NCI-H446 treated with DMSO at 0.1 percent for 48 hours (cell line): Measurements from ENCODE around the gene METTL1.

Source experiments
- DNase-seq: peaks from one replicate; lab custom pipeline; 2025; lab: John Stamatoyannopoulos, UW

The METTL1 gene

DNA sequence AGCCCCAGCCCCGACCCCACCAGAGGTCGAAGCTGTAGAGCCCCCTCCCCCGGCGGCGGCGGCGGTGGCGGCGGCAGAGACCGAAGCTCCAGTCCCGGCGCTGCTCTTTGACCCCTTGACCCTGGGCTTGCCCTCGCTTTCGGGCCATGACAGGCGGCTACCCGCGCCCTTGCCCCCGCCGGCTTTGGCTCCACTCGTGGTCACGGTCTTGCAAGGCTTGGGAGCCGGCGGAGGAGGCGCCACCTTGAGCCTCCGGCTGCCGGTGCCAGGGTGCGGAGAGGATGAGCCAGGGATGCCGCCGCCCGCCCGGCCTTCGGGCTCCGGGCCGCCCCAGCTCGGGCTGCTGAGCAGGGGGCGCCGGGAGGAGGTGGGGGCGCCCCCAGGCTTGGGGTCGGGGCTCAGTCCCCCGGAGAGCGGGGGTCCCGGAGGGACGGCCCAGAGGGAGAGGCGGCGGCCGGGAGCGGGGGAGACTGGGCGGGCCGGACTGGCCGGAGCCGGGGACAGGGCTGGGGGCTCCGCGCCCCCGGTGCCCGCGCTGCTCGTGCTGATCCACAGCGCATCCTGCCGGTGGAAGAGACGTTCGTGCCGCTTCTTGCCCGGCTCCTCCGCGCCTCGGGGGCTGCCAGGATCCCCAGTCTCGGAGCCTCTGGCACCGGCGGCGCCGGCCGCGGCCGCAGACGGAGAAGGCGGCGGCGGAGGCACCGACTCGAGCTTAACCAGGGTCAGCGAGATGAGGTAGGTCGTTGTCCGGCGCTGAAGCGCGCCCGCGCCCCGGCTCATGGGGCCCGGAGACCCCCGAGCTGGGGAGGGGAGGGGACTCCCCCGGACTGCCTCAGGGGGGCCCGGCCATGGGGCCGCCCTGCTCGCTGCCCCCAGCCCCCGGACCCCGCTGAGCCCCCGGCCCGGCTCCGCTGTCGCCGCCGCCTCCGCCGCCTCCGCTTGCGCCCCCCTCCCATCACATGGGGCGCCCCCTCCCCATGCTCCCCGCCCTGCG lies 34.1 kb downstream of the METTL1 start:
- DNase-seq, result no peak

DNA sequence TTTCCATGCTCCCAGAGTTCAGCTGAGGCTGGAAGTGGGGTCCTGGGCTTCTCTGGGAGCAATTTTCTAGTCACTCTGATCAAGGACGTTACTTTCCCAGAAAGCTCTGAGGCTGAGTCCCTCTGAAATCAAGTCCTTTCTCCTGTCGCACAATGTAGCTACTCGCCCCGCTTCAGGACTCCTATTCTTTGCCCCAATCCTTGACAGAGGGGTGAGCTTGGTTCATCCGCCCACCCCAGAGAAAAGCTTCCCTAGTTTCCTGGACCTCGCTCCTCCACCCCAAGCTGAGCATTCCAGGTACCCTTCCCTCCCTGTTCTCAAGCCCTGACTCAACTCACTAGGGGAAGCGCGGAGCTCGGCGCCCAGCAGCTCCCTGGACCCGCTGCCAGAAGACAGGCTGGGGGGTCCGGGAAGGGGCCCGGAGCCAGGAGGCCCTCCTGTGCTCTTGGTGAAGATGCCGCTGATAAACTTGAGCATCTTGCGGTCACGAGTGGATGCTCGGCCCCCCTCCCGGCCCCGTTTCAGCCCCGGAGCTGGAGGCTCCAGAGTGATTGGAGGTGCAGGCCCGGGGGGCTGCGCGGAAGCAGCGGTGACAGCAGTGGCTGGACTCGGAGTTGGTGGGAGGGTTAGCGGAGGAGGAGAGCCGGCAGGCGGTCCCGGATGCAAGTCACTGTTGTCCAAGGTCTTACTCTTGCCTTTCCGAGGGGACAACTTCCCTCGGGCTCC lies 35.0 kb downstream of the METTL1 start:
- no peak for DNase-seq

GRCh38 chr12:57735952-57736740 lies 35.8 kb downstream of the METTL1 start:
- DNase-seq, result no peak

GRCh38 chr12:57735198-57735855 lies 36.6 kb downstream of the METTL1 start:
- no peak for DNase-seq

DNA sequence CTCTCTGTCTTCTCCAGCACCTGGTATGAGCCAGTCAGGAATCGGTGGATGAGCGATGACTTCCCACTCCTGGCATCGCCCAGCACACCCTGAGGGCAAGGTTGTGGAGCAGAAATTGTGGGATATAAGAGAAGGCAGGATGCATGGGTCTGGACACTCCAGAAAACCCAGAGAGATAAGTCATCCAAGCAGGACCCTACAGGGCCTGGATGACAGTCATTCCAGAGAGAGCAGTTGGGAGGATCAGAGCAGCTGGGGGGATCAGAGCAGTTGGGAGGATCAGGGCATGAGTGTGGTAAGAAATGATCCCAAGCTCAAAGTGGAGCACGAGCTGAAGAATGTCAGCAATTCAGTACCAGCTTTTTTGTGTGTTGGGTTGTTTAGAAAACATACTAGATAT lies 37.3 kb downstream of the METTL1 start:
- no peak for DNase-seq

GRCh38 chr12:57733928-57734327 lies 38.0 kb downstream of the METTL1 start:
- no peak for DNase-seq

DNA sequence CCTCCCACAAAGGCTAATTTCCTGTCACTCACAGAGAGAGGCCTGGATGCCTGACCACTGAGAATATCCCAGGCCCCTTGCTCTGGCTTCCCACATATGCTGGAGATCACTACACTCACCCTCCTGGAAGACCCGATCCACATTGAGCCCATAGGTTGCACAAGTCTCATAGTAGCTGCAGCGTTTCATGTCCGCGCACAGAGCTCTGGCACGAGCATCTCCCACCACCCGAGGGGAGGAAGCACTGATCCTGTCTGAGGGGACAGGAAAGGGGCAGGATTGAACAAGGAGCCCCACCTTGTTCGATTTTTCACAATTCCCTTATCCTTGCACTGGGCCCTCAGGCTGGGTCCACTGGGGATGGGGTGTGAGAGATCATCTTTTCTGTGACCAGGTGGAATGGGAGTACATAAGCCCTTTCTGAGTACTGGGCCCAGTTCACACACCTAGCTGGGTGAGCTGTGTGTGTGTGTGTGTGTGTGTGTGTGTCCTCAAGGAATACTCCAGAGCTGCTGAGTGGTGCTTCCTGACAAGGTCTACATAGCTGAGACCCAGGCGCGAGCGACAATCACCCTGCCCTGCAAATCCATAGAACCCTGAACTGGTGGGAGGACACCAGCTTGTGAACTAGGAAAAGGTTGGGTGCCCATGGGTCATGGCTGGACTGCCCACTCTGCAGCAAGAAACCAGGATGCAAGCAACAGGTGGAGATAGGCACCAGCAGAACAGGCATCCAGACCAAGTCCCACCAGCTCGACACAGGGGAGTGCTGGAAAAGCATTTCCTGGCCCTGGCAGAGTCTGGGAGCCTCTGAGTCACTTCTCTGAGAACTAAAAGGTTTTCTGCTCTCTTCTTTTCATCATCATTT lies 38.9 kb downstream of the METTL1 start:
- DNase-seq, result no peak

DNA sequence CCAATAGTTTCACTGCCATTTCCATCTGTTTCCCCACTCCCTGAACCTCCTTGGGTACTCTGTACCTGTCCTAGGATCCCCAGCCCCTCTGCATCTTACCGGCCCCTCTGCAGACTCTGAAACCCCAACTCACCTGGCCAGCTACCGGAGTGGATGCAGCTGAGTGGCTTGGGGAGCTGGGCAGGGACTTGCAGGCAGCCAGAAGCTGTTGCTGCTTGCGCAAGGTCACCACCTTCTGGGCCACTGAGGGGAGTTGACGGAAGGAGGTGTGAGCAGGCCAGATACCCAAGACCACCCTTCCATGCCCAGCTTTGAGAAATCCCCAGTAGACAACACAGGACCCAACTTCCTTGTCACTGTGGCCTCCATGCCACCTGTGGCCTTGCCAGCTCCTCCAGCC lies 39.6 kb downstream of the METTL1 start:
- DNase-seq, result no peak

GRCh38 chr12:57731411-57732080 lies 40.4 kb downstream of the METTL1 start:
- no peak for DNase-seq

DNA sequence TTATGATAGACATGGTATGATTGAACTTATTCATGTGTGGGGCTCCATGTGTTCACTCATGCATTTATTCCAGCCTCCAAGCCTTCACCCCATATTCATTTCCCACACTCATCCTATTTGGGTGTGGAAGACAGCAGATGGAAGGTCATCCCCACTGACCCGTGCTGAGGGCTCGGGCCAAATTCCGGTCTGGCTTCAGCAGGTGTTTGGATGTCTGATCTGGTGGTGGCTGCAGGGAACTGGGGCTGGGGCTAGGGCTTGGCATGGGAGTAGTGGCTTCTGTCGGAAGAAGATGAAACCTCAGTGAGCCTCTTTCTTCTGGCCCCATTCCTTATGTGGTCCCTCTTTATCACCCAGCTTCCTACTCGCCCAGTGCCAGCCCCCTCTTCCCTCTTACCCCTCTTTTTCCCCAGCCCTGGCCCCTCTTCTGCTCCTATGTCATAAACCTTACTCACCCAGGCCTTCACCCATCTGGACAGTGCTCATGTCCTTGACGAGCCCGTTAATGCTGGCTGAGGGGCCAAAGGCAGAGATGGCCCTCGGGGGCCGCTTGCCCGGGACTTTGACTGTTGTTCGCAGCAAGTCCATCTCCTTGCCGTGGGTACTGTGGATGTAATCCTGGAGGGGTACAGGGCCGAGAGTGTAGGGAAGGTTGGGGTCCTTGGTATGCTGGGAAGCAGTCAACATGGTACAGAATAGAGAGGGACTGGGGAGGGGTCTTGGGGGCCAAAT lies 41.4 kb downstream of the METTL1 start:
- no peak for DNase-seq

DNA sequence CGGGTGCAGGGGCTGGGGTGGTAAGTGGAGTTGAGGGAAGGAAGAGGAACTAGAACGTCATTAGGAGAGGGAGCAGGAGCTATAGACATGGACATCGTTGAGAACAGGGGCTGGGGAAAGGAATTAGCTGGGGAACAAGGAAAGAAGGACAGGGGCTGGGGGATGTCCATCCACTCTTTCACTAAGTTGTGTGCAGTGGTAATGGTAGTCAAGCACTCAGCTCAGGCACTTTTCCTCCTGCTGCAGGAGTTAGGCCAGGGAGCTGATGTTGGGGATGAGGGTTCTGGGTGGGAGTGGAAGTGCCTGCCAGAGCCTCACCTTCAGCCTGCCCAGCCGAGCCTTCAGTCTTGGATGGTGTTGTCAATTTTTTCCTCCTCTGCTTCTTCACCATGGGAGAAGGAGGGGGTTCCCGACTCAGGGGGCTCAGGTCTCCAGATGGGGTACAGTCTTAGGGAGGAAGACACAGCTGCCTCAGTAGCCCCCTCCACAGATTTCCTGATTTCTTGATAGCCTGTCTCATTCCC lies 42.5 kb downstream of the METTL1 start:
- DNase-seq, result no peak

- no peak for DNase-seq
Observed at GRCh38 chr12:57727758-57728395, 44.0 kb downstream of the METTL1 start.

- DNase-seq, result no peak
Observed at GRCh38 chr12:57726884-57727757, 44.8 kb downstream of the METTL1 start.

GRCh38 chr12:57726151-57726883 lies 45.6 kb downstream of the METTL1 start:
- DNase-seq, result peak; percentile 69

GRCh38 chr12:57725851-57726150 lies 46.1 kb downstream of the METTL1 start:
- no peak for DNase-seq

DNA sequence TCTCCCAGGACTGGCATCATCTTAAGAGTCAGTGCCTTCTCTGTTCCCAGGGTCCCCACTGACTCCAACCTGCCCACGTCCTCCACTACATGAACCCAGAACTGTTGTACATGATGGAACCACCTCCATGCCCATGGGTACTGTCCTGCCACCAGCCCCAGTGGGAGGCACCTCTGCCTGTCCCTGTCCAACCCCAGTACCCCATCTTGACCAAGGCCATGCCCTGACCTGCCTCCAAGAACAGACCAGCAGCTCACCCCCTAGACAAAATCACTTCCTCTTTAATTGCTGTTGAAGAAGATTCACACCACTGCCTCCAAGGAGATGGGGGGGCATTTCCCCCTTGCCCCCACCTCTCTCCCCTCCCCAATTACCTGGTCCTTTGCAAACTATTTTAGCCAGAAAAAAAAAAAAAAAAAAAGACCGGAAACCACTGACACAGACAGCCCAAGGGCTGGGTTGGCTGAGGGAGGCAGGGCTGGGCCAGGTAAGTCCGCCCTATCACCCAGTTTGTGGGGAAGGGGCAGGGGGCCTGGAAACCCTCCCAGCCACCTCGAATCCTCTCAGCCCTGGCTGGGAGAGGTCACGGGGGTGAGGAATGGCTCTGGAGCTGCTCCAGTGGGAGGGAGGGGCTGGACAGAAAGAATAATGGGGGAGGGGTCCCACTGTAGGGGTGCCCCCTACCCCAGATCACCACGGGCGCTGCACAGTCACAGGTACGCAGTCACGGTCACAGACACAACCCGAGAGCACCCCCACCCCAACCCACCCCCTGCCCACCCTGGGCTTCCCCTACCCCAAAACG lies 46.8 kb downstream of the METTL1 start:
- DNase-seq, result no peak
